ENCODE results near the gene NAGLU.

The NAGLU gene

GRCh38 chr17:42565523-42566214 lies 29.6 kb downstream of the NAGLU start:
- no peak for DNase-seq

- DNase-seq: no peak
These were observed 30.3 kb downstream of the NAGLU start for GRCh38 chr17:42566215-42566882.

GRCh38 chr17:42566883-42567573 lies 31.0 kb downstream of the NAGLU start, which contains the start of gene MLX:
Gene MLX, plus strand, starts transcription at chr17:42567100. Its CDS starts 25 bp downstream, at chr17:42567125.
- DNase-seq: peak; percentile 87 to 94 (median 89)

GRCh38 chr17:42568341-42569111 lies 32.5 kb downstream of the NAGLU start:
- no peak for DNase-seq

- DNase-seq: no peak
These were observed 35.6 kb downstream of the NAGLU start for GRCh38 chr17:42571435-42572225.

- DNase-seq: no peak
These were observed 37.1 kb downstream of the NAGLU start for GRCh38 chr17:42573095-42573494.

GRCh38 chr17:42574463-42574862 lies 38.4 kb downstream of the NAGLU start:
- DNase-seq: no peak

- DNase-seq: no peak
These were observed 41.1 kb downstream of the NAGLU start for GRCh38 chr17:42577140-42577531.

GRCh38 chr17:42577532-42578281 lies 41.7 kb downstream of the NAGLU start, which contains the start of gene PSMC3IP:
Gene PSMC3IP, minus strand, starts transcription at chr17:42577729. Its CDS starts 43 bp downstream, at chr17:42577686.
- peak; percentile 82 to 93 (median 88) for DNase-seq

- peak in 4 of 5 donors; percentile 47 to 67 (median 56) for DNase-seq
These were observed 42.3 kb downstream of the NAGLU start for GRCh38 chr17:42578282-42578869.

GRCh38 chr17:42579794-42580551 lies 43.9 kb downstream of the NAGLU start:
- DNase-seq: no peak

- no peak for DNase-seq
These were observed 45.8 kb downstream of the NAGLU start for GRCh38 chr17:42581744-42582270.

GRCh38 chr17:42584880-42585279 lies 48.8 kb downstream of the NAGLU start:
- DNase-seq: no peak

- DNase-seq: no peak
These were observed 49.3 kb downstream of the NAGLU start for GRCh38 chr17:42585353-42585752.

- no peak for DNase-seq
These were observed 50.6 kb downstream of the NAGLU start for GRCh38 chr17:42586514-42587230.

GRCh38 chr17:42590886-42591285 lies 54.8 kb downstream of the NAGLU start:
- no peak for DNase-seq

- DNase-seq: no peak
These were observed 55.4 kb downstream of the NAGLU start for GRCh38 chr17:42591411-42591810.
